Measurements from ENCODE around the gene MEGF10.

Gene MEGF10

DNA sequence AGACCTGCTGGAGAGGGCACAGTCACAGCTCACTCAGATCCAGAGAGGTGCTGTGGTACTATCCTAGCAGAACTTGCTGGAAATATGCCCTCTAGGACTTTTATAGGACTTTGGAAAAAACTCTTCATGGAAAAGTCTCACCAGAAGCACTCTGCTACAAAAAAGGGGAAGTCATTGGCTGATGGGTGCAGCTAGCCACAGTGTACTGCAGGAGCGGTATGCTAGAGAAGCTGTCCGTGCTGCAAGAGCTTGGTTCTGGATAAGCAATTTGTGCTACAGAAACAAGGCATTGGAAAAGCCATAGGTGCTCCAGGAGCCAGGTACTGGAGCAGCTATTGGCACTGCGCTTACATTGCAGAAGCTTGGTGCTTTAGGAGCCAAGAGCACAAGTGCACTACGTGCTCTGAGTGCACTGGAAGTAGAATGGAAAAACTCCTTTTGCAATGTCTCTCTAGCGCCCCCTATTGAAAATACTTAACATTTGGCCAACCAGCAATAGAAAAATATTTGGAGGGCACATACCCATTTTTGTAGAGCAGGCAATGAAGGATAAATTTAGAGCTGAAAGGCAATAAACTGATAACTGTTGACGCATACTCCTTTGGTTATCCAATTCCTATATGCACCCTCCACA, 83.4 kb downstream of the MEGF10 start:
- DNase-seq = no peak

DNA sequence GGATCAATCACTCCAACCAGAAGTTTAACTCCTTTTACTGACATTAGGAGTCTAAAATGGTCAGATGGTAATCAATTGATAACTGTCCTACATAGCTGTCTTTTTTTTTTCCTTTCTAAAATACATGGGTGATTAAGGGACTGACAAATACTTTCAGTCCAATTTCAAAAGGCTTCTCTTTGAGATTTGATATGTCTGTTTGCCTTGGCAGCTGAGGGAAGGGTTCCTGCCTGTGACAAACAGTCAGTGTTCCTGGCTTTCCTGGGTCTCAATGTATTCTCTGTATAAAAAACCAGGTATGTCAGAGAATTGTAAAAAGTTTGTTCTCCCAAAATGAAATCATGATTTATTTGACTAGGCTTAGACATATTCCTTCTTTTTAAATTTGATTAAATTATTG, 84.5 kb downstream of the MEGF10 start:
- no peak for DNase-seq

DNA sequence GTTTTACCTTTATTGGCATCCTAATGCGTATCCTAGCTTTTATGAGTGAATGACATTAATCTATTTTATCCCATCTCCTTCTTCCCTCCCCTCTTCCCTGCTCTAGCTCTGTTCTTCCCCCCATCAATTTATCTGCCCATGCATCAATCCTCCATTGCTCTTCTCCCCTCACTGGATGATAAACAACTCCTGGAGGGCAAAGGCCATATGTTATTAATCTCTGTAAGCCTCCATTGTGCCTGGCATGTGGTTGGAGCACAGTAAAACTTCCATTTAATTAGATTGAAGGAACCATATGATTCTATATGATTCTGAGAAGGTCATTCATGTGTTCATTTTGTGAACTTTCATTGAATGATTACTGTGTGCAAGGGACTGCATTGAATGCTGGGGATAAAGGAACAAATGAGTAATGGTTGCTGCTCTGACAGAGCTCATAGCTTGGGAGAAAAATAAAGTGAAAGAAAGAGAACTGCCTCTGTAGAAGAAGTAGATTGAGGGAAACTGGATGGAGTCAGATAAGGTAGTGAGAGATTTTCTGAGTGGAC, 85.0 kb downstream of the MEGF10 start:
- DNase-seq = no peak

DNA sequence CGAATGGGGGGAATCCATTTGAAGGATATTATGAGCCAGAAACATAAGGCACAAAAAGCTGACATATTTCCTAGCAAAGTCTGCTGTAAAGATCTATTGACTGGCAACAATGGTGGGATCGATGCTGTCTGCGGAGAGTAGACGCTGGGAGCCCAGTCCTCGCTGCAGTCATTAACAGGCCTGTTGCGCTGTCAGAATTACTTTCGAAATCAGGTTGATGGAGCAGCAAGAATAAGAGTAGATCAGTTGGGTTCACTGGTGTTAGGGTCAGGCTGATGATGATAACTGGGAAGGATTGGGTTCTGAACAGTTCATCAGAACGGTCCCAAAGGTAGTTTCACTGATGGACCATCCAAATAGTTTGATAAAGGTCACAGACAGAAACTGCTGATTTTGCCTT, 87.1 kb downstream of the MEGF10 start:
- DNase-seq = no peak

DNA sequence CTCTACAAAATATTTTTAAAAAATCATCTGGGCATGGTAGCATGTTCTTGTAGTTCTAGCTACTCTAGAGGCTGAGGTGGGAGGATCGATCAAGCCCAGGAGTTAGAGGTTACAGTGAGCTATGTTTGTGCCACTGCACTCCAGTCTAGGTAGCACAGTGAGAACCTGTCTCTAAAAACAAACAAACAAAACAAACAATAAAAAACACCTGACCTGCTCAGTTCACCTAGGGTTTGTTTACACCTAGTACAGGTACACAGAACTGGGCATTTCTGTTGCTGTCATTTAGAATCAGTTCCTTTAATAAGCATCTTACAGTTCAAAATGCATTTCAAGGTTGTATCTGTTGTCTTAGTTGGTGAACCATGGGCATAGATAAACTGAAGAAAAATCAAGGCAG, 95.3 kb downstream of the MEGF10 start:
- DNase-seq = no peak

DNA sequence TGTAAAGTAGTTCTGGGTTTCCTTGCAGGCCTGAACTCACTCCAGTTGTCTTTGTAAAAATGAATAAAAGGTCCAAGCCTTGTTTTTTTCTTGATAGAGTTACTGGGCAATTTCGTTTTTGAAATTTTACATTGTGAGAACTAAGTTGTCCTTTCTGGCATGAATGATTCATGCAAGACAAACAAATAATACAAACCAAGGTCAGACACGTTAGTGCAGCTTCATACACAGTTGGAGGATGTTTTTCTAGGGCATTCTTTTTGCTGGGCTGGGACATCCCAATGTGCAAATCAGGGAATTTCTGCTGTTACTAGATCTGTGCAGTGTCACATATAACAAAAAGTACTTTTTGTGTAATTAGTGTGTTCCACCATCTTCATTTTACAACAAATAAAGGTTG, 96.0 kb downstream of the MEGF10 start:
- DNase-seq = no peak

DNA sequence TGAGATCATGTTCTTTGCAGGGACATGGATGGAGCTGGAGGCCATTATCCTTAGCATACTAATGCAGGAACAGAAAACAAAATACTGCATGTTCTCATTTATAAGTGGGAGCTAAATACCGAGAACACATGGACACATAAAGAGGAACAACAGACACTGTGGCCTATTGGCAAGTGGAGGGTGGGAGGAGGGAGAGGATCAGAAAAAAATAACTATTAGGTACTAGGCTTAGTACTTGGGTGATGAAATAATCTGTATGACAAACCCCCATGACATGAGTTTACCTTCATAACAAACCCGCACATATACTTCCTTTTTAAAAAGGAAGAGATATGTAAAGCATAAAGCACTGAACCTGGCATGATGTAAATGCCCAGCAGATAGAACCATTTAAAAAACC, 99.0 kb downstream of the MEGF10 start:
- no peak for DNase-seq

DNA sequence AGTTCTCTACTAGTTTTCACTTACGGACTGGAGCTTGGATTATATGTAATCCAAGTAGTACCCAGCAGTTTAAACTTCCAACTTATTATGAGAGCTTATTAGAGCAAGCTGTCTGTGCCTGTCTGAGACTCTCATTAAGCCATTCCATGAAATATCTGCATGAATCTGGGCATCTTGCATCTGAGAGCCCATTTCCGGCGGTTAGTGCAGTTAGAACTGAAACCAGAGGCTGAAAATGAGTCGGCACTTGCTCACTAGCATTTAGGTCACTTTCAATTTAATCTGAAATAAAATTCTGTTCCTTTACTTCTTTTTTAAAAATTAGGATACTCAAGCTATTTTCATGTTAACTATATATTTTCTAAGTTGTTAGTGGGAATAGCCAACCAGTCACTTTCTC, 102.2 kb downstream of the MEGF10 start:
- no peak for DNase-seq

DNA sequence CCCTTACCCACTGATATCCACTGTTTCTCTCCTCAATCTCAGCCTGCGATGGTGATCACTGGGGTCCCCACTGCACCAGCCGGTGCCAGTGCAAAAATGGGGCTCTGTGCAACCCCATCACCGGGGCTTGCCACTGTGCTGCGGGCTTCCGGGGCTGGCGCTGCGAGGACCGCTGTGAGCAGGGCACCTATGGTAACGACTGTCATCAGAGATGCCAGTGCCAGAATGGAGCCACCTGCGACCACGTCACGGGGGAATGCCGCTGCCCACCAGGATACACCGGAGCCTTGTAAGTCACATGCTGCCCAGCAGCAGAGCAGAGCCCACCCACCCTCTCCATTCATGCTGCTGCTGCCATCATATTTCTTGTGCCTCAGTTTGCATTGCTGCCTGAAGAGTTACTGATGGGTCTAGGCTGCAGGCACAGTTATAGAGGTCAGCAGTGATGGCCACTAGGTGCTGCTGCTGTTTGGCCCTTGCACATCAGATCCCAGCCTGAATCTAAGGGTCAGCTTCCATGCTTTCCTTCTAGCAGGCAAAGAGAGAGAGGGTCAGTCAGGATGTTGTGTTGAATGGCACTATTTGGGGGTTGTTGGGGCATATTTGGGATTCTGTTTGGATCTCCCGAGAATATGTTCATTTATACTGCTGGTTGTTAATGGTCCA, 106.0 kb downstream of the MEGF10 start:
- DNase-seq = no peak

DNA sequence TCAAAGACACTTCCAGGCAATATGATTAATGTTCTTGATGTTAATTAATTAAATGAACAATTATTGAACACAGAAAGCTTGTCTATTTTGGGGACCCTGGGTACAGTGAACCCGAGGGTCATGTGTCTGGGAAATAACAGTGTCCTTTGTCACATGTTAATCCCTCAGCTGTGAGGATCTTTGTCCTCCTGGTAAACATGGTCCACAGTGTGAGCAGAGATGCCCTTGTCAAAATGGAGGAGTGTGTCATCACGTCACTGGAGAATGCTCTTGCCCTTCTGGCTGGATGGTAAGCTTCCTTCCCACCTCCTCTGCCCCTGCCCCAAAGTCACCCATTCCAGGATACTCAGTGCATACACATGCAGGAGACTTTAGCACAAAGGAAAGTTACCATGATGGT, 107.9 kb downstream of the MEGF10 start:
- no peak for DNase-seq

DNA sequence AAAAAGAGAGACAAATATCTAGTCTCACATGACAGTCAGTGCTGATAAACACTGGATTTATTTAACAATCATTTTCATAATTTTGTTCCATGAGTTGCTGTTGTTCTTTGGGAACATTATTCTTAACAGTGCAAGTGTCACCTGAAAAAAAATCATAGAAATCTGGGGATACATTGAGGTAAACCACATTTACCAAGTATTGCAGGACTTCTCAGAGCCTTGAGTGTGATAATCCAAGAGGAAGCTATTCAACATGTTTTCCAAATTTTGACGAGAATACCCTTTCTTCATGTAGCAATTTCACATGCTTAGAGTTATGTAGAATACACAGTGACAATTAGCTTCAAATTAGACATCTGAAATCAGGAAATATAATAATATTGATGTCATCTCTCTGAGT, 108.5 kb downstream of the MEGF10 start:
- no peak for DNase-seq

DNA sequence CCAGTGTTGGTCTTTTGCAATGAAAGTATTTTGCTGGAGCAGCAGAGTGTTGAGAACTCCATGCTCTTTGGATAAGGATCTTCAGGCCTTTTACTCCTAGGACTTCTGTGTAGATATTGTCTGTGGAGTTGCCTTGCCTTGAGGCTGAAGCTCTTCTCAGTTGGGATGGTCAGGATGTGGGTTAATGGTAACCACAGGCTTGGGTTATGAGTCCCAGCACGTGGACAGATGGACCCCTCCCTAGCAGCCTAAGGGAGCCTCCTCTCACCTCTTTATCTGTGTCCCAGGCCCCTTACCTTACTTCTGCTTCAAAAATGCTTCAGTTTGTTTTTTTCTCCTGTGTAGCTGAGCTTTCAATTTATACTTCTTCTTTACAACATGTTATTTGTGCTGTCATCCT, 109.9 kb downstream of the MEGF10 start:
- no peak for DNase-seq

DNA sequence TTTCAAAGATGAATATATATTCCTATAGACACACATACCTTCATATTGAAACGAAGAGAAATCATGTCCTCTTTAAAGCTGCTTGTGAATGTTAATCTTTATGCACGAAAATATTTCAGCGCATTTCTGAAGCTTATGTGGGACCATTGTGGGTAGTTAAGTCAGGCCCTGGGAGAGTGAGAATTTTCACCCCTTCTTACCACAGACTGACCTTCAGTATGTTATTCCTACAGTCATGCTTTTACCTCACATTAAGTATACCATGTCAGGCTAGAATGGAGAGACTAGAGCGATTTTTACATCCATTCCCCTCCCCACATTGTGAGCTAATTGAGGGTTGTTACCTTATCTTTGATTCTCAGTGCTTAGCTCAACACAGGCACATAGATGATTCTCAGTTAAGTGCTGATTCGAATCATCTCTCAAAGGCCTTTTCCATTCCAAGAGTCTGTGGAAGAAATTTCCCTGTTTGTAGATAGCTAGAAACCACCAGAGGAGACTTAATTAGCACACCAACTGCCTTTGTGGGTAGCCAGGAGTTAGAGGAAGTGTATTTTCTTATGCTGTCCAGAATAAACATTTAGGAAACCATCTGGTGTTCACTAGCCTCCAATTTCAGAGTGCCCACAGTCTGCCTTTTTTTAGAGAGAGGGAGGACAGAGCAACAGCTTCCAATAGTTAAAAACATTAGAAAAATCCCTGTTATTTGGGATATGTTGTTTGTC, 110.5 kb downstream of the MEGF10 start:
- no peak for DNase-seq

DNA sequence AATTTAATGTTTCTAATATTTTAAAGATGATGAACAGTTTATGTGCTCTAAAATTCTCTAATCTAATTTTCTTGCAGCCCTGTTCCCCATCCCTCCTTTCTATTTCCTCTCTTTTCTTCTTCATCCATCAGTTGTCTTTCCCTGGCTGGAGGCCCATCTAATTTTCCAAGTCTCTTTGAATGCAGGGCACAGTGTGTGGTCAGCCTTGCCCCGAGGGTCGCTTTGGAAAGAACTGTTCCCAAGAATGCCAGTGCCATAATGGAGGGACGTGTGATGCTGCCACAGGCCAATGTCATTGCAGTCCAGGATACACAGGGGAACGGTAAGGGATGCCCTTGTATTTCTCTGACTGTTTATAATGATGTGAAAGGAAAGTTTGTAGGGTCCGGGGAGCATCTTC, 111.8 kb downstream of the MEGF10 start:
- no peak for DNase-seq

DNA sequence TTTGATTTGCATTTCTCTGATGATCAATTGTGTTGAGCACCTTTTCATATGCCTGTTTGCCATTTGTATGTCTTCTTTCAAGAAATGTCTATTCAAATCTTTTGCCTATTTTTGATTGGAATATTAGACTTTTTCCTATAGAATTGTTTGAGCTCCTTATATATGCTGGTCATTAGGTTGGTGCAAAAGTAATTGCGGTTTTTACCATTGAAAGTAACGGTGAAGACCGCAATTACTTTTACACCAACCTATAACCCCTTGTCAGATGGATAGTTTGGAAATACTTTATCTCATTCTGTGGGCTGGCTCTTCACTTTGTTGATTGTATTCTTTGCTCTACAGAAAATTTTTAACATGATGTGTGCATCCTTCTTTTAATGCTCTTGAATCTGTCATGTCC, 113.6 kb downstream of the MEGF10 start:
- no peak for DNase-seq

DNA sequence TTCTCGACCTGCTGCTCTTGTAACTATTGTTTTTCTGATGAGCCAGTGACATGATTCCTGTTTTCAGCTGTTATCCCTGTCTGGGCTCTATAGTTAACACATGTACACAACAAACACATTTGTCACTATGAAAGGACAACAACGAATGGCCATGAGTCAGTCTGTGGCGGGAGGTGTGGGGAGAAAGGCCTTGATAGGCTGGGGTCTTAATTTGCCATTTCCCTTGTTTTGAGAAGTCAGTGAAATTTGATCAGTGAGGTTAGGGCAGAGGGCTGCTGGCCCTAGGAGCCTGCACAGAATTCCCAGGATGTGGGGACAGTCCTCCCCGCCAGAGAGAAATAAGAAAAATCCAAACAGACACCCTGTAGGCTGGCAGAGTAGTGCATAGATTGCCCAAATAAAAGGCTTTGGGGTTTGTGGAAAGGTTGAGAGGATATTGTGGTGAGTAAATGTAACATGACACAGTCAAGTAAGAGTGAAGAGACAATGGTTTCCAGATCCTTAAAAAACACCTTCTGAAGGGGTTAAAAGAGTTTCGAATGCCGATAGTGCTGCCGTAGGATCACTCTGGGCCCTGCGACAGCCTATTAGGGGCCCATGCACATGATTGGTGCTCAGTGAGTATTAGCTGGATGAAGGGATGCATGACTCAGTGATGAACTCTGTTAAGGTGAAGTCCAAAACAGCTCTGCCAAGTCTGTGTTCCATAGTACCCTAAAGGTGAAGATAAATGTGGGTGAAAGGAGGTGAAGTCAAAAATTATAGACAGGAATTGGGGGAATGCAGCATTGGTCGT, 115.9 kb downstream of the MEGF10 start:
- DNase-seq = no peak

DNA sequence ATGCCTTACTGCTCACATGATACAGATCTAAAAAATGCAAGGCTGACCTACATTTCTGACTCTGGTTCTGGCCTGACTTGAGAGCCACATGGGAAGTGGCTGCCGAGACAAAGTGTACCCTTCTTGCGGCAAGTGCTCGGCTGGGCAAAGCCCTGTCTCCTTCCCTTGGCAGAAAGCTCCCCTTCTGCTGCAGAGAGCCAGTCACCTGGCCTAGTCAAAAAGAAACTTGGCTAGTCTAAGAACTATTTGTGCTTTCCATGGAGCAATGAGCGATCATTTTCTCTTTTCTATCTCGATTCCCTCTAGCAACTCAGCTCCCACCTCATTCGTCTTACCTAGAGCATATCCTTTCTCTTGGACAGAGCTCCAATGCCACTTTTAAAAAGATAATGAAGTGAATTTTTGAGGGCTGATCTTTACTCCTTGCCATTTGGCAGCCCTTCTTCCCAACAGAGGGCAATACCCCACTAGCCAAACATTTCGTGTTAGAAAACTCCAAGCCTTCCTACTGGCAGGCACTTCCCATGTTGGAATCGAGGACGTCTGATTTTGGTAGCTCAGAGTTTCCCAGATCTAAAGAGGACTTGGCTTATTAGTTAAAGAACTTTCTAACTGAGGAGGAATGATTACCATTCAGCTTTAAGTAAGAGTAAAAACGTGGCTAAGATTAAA, 118.8 kb downstream of the MEGF10 start:
- DNase-seq = no peak

DNA sequence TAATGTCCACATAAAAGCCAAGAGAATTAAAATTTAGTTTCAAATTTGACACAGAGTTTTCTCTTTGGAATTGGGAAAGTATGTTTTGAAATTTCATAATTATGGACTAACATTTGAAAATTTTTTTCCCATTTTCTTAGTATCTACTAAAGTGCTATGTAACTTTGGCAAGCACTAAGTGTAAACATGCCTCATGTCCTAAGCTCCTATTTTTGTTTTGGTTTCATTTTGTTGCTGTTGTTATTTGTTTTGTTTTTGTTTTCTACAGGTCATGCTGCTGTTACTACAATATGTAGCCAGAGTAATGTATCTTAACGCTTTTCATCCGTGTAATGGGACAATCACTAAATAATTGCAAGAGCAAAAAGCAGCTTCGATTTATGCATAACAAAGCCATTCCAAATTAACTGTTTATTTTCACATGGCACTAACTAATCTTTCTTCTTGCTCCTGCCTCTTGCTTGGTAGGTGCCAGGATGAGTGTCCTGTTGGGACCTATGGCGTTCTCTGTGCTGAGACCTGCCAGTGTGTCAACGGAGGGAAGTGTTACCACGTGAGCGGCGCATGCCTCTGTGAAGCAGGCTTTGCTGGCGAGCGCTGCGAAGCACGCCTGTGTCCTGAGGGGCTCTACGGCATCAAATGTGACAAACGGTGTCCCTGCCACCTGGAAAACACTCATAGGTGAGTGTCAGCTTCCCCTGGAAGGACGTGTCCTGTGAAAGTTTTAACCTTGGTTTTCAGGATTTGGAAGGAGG, 119.5 kb downstream of the MEGF10 start:
- DNase-seq = no peak

DNA sequence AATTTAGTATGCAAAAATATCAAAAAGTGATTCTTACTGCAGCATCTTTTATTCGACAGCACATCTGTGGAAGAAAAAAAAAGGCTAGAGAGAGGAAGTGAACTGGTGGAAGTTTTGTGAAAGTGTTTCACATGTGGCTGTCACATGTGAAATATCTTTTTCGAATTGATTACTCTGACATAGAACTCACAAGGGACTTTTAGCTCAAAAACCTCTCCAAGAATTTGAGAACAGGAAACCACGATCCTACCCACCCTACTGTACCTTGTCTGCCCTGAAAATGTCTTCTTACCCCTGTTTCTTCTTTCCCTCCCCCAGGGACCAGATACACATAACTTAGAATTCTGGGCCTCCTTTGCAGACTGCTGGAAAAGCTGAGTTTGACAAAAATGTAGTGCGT, 120.4 kb downstream of the MEGF10 start:
- no peak for DNase-seq

DNA sequence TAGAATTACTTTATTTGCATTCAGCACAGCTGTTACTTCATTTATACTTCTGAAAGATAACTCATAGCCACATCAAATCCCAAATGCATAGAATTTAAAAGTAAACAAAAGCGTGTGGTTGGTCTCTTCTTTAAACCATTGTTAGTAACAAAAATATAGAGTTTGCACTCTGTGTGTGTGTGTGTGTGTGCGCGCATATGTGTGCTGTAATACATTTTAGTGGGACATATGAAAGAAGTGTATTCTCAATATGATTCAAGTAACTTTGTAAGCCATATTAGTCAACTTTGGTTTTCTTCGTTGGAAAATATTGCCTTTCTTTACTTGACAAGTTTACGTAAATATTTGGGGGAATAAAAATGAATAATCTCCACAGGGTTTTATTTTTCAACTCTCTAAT, 120.8 kb downstream of the MEGF10 start:
- DNase-seq = no peak

DNA sequence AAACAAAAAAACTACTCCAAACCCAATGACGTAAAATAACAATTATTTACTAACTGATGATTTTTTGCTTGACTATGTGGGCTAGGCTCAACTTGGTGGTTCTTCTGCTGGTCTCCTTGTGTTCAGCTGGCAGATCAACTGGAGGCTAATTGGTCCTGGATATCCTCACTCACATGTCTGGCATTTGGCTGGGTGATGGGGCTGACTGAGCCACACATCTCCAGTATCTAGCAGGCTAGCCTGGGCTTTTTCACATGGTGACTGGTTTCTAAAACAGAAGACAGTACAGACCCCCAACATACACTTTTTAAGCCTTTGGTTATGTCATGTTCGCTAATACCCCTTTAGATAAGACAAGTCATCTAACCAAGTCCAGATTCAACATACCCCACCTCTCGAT, 122.1 kb downstream of the MEGF10 start:
- no peak for DNase-seq

DNA sequence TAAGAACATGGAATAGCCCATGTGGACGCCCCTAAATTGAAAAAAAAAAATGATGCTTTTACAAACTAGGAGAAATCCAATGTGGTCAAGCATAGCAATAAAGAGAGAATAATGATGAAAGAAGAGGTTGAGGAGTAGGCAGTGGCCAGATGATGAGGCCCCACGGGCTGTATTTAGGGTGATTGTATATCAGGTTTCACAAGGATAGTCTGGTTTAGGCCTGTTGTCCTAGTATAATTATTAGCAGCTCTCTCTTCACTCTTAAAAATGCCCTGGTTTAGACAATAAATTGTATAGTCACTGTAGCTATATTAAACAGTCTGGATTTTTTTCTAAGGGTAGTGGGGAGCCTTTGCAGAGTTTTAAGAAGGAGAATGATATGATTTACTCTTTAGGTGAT, 124.4 kb downstream of the MEGF10 start:
- no peak for DNase-seq

All from activated CD4-positive, alpha-beta T cell treated with anti-CD3 and anti-CD28 coated beads, Interleukin-2, amount 50 U/mL, for 48 hours (primary cell).